ENCODE measurements around the gene NELFA. TPM values are rescaled to one million over a fixed set of nuclear protein-coding genes. Genes with fewer than 3 reads are reported as not detected.

Gene NELFA
- total RNA-seq, 4 donors from 2014 or later, result 23.1 to 36.8 (median 25.0) TPM

- intact Hi-C loops (cut with DNase I), result no loop called here
- Histone ChIP-seq H3K4me1 (peaks cover 0 to 10% (median 0%) of the 10 kb centered on the region in 3 donors), H3K9me3 (no peaks in the 10 kb centered on the region), H3K27me3 (peaks cover 0 to 86% (median 2%) of the 10 kb centered on the region in 4 donors), H3K27ac (no peak overlapping the region), H3K4me3 (no peak overlapping the region), H3K36me3 (no peaks in the 10 kb centered on the region)
- no peak for DNase-seq
- no peak for TF ChIP-seq CTCF (IDR thresholded peaks at IDR 0.05)
- TF ChIP-seq POLR2A (IDR thresholded peaks at IDR 0.05), result no peak
- WGBS, 2 donors, result 91 to 97% methylated on average over 5 to 7 of the region's 7 CpGs
These were observed 40.6 kb upstream of the NELFA start for GRCh38 chr4:2049381-2049780.

- Histone ChIP-seq H3K36me3 (no peaks in the 10 kb centered on the region), H3K9me3 (no peaks in the 10 kb centered on the region), H3K4me1 (peaks cover 0 to 10% (median 0%) of the 10 kb centered on the region in 3 donors), H3K27me3 (peaks cover 0 to 86% (median 2%) of the 10 kb centered on the region in 4 donors), H3K27ac (no peak overlapping the region), H3K4me3 (no peak overlapping the region)
- TF ChIP-seq CTCF (IDR thresholded peaks at IDR 0.05), result no peak
- no peak for TF ChIP-seq POLR2A (IDR thresholded peaks at IDR 0.05)
- intact Hi-C loops (cut with DNase I), result no loop called here
- WGBS, 2 donors, result 71% methylated on average over 8 of the region's 8 CpGs; no CpG with 5 or more reads in 1 of the 2 donors
- DNase-seq, result no peak
These were observed 40.1 kb upstream of the NELFA start for GRCh38 chr4:2048831-2049230.

GRCh38 chr4:2047781-2048581 is 39.2 kb upstream of the NELFA start:
- Histone ChIP-seq H3K4me3 (no peak overlapping the region), H3K27ac (no peak overlapping the region), H3K4me1 (peaks cover 0 to 12% (median 0%) of the 10 kb centered on the region in 3 donors), H3K27me3 (peaks cover 0 to 86% (median 2%) of the 10 kb centered on the region in 4 donors), H3K9me3 (no peaks in the 10 kb centered on the region), H3K36me3 (no peaks in the 10 kb centered on the region)
- no peak for DNase-seq
- 89 to 92% methylated on average over 9 to 10 of the region's 25 CpGs for WGBS, 2 donors
- intact Hi-C loops (cut with DNase I), result no loop called here
- TF ChIP-seq CTCF (IDR thresholded peaks at IDR 0.05) (no peak), POLR2A (IDR thresholded peaks at IDR 0.05) (no peak)

- no peak overlapping the region for H3K27ac ChIP-seq
- WGBS, 2 donors, result 0 to 78% methylated on average over 2 to 8 of the region's 57 CpGs
- no peak for DNase-seq
- no peaks in the 10 kb centered on the region for H3K9me3 ChIP-seq
- H3K27me3 ChIP-seq, result peaks cover 0 to 86% (median 2%) of the 10 kb centered on the region in 4 donors
- TF ChIP-seq CTCF (IDR thresholded peaks at IDR 0.05) (no peak), POLR2A (IDR thresholded peaks at IDR 0.05) (no peak)
- intact Hi-C loops (cut with DNase I), result no loop called here
- H3K4me3 ChIP-seq, result no peak overlapping the region
- H3K36me3 ChIP-seq, result no peaks in the 10 kb centered on the region
- H3K4me1 ChIP-seq, result peaks cover 4 to 20% (median 7%) of the 10 kb centered on the region in 3 donors
These were observed 38.4 kb upstream of the NELFA start for GRCh38 chr4:2047031-2047660.
